Liver (tissue), 9 donors: ENCODE data around the gene KNDC1. TPM values are rescaled to one million over a fixed set of nuclear protein-coding genes. Genes with fewer than 3 reads are reported as not detected.

Experiments
- DNase-seq: peaks from one replicate; pipeline ENCODE4 v3.0.0-alpha.2; 2017; ENCODE audit warnings: low spot score
- H3K27ac ChIP-seq, 2 donors: one replicate each; pipeline ENCODE4 v1.7.0; 2013; ENCODE audit warnings: inconsistent platforms in 2 of 2, low read length in 2 of 2, control low read depth in 1 of 2, low read depth in 1 of 2, mild to moderate bottlenecking in 1 of 2
- H3K27me3 ChIP-seq, 4 donors: one replicate each; pipeline versions ENCODE4 v1.6.1 to v1.7.0; 2013; ENCODE audit warnings: low read length in 3 of 4, inconsistent platforms in 1 of 4, mild to moderate bottlenecking in 1 of 4, moderate library complexity in 1 of 4; ENCODE audit not compliant: control insufficient read depth in 4 of 4, insufficient read depth in 4 of 4
- H3K36me3 ChIP-seq, 4 donors: one replicate each; pipeline versions ENCODE4 v1.6.1 to v1.7.0; 2013; ENCODE audit warnings: low read length in 3 of 4, mild to moderate bottlenecking in 3 of 4, low read depth in 1 of 4, moderate library complexity in 1 of 4; ENCODE audit not compliant: control insufficient read depth in 4 of 4, insufficient read depth in 3 of 4
- H3K4me1 ChIP-seq, 4 donors: one replicate each; pipeline versions ENCODE4 v1.6.1 to v1.7.0; 2013; ENCODE audit warnings: low read length in 3 of 4, mild to moderate bottlenecking in 3 of 4, moderate library complexity in 1 of 4; ENCODE audit not compliant: control insufficient read depth in 4 of 4, insufficient read depth in 4 of 4
- H3K4me3 ChIP-seq, 3 donors: one replicate each; pipeline versions ENCODE4 v1.6.1 to v1.7.0; 2013; ENCODE audit warnings: low read length in 3 of 3, control low read depth in 1 of 3, low read depth in 1 of 3, mild to moderate bottlenecking in 1 of 3
- H3K9ac ChIP-seq, 2 donors: one replicate each; pipeline ENCODE4 v1.7.0; 2013; ENCODE audit warnings: low read length in 2 of 2, mild to moderate bottlenecking in 2 of 2, moderate library complexity in 2 of 2, control low read depth in 1 of 2, low read depth in 1 of 2
- H3K9me3 ChIP-seq, 4 donors: one replicate each; pipeline versions ENCODE4 v1.6.1 to v1.7.0; 2013; ENCODE audit warnings: low read length in 3 of 4; ENCODE audit not compliant: control insufficient read depth in 4 of 4
- EGR1 ChIP-seq, 2 donors: IDR thresholded peaks; 2 replicates each; pipeline ENCODE4 v1.6.1; 2016 to 2018; ENCODE audit warnings: antibody characterized with exemption in 2 of 2, low read depth in 2 of 2
- FOXA1 ChIP-seq: IDR thresholded peaks from 2 replicates; pipeline ENCODE4 v1.6.1; 2016; ENCODE audit warnings: antibody characterized with exemption
- FOXA2 ChIP-seq: IDR thresholded peaks from 2 replicates; pipeline ENCODE4 v1.6.1; 2016; ENCODE audit warnings: antibody characterized with exemption
- GABPA ChIP-seq, 2 donors: IDR thresholded peaks in 1 of 2; conservative IDR thresholded peaks in 1 of 2; 2 replicates each; pipeline ENCODE4 v1.6.1; 2016; ENCODE audit warnings: antibody characterized with exemption in 2 of 2, mild to moderate bottlenecking in 1 of 2, moderate library complexity in 1 of 2
- HNF4A ChIP-seq, 2 donors: conservative IDR thresholded peaks; 2 replicates each; pipeline ENCODE4 v1.6.1; 2016; ENCODE audit warnings: antibody characterized with exemption in 2 of 2, mild to moderate bottlenecking in 2 of 2
- HNF4G ChIP-seq: IDR thresholded peaks from 2 replicates; pipeline ENCODE4 v1.6.1; 2016; ENCODE audit warnings: antibody characterized with exemption
- JUND ChIP-seq, 2 donors: IDR thresholded peaks; 2 replicates each; pipeline ENCODE4 v1.6.1; 2016; ENCODE audit warnings: antibody characterized with exemption in 2 of 2
- NR2F2 ChIP-seq: IDR thresholded peaks from 2 replicates; pipeline ENCODE4 v1.6.1; 2016; ENCODE audit warnings: antibody characterized with exemption
- RAD21 ChIP-seq, 2 donors: IDR thresholded peaks; 2 replicates each; pipeline ENCODE4 v1.6.1; 2016; ENCODE audit warnings: antibody characterized with exemption in 2 of 2, mild to moderate bottlenecking in 2 of 2
- RXRA ChIP-seq, 2 donors: IDR thresholded peaks; 2 replicates each; pipeline ENCODE4 v1.6.1; 2017 to 2018; ENCODE audit warnings: antibody characterized with exemption in 2 of 2, mild to moderate bottlenecking in 1 of 2
- SP1 ChIP-seq: IDR thresholded peaks from 2 replicates; pipeline ENCODE4 v1.6.1; 2018; ENCODE audit warnings: antibody characterized with exemption, mild to moderate bottlenecking
- TAF1 ChIP-seq: conservative IDR thresholded peaks from 2 replicates; pipeline ENCODE4 v1.6.1; 2016; ENCODE audit warnings: antibody characterized with exemption, mild to moderate bottlenecking
- YY1 ChIP-seq: IDR thresholded peaks from 2 replicates; pipeline ENCODE4 v1.6.1; 2016; ENCODE audit warnings: antibody characterized with exemption, mild to moderate bottlenecking
- WGBS: extraction: QIAGEN DNeasy Blood & Tissue Kit; methylation state at CpG from one replicate; pipeline ENCODE4 v1.1.7; 2013; 5-methylcytosine and 5-hydroxymethylcytosine counted together
- polyA plus RNA-seq, 2 donors: library from polyadenylated mRNA; stranded (reverse) in 1 of 2; unstranded in 1 of 2; fragments of 200-250 nt in 1 of 2; fragments of >200 nt in 1 of 2; fragmentation: Nextera tagmentation in 1 of 2; extraction: Ambion mirVana in 1 of 2; gene quantifications; one replicate each; pipeline versions ENCODE4 v1.2.1 to v1.2.3, GENCODE V29; 2013 to 2015
- total RNA-seq, 2 donors: library from RNA; depleted of rRNA; stranded (reverse); fragments of >200 nt; gene quantifications; one replicate each; pipeline ENCODE4 v1.2.3, GENCODE V29; 2014
- TF ChIP-seq, protein P1 (sequence below): IDR thresholded peaks from 2 replicates; pipeline ENCODE4 v1.6.1; 2016; ENCODE audit warnings: antibody characterized with exemption
- TF ChIP-seq, protein P2 (sequence below): IDR thresholded peaks from 2 replicates; pipeline ENCODE4 v1.6.1; 2016; ENCODE audit warnings: antibody characterized with exemption
- TF ChIP-seq, protein P3 (sequence below): fragments of 150-350 bp; IDR thresholded peaks from 2 replicates; pipeline ENCODE4 v1.5.1; 2017; ENCODE audit warnings: improper control_type of control experiment, low read depth, low read length; ENCODE audit not compliant: missing input control
- TF ChIP-seq, protein P4 (sequence below): IDR thresholded peaks from 2 replicates; pipeline ENCODE4 v1.6.1; 2016; ENCODE audit warnings: antibody characterized with exemption
- TF ChIP-seq, protein P5 (sequence below): IDR thresholded peaks from 2 replicates; pipeline ENCODE4 v1.6.1; 2016; ENCODE audit warnings: antibody characterized with exemption, mild to moderate bottlenecking
- donor health status: healthy.
- donor health status: healthy.
- donor health status: healthy.
- donor health status: healthy.
- donor health status: healthy.

KNDC1 gene
- total and polyA plus RNA-seq, 4 donors, result 0.53 to 12.9 (median 4.3) TPM

DNA sequence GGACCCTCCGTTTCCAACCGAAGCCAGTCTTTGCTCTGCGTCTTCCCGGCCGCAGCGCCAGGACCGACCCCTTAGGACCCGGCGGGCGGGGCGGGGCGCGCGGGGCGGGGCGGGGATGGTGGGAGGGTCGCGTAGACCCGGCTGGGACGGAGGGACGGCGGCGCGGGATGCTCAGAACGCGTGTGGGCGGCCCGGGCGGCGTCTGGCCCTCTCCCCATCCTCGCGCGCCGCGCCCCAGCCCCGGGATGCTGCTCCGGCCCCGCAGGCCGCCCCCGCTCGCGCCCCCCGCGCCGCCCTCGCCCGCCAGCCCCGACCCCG, 70.0 kb downstream of the KNDC1 start, which contains the start of gene UTF1:
UTF1 (plus strand) TSS at position 174 of the 318 bp plus-strand sequence; CDS start at position 246, 72 bp downstream.
- DNase-seq, result no peak
- no peak within 1 kb of the TSS for H3K27ac ChIP-seq
- H3K9ac ChIP-seq, result no peak within 1 kb of the TSS
- H3K27me3 ChIP-seq, result peaks cover 3 to 21% (median 5%) of the 10 kb centered on the region in 4 donors
- H3K4me3 ChIP-seq, result peak within 1 kb of the TSS in 1 of 3 donors; percentile 17
- no peaks in the 10 kb centered on the region for H3K36me3 ChIP-seq
- 3% methylated on average over 49 of the region's 49 CpGs for WGBS
- no peaks in the 10 kb centered on the region for H3K9me3 ChIP-seq
- H3K4me1 ChIP-seq, result peaks cover 0 to 5% (median 2%) of the 10 kb centered on the region in 4 donors
- TF ChIP-seq, protein P1, sequence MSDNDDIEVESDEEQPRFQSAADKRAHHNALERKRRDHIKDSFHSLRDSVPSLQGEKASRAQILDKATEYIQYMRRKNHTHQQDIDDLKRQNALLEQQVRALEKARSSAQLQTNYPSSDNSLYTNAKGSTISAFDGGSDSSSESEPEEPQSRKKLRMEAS, result no peak
- TF ChIP-seq YY1 (no peak), RXRA (IDR thresholded peaks at IDR 0.05) (no peak), SP1 (no peak), FOXA1 (no peak), RAD21 (IDR thresholded peaks at IDR 0.05) (no peak), EGR1 (IDR thresholded peaks at IDR 0.05; ENCODE audit: low read depth in 2 of 2) (no peak), JUND (IDR thresholded peaks at IDR 0.05) (no peak), NR2F2 (no peak), TAF1 (no peak)
- TF ChIP-seq, protein P2, sequence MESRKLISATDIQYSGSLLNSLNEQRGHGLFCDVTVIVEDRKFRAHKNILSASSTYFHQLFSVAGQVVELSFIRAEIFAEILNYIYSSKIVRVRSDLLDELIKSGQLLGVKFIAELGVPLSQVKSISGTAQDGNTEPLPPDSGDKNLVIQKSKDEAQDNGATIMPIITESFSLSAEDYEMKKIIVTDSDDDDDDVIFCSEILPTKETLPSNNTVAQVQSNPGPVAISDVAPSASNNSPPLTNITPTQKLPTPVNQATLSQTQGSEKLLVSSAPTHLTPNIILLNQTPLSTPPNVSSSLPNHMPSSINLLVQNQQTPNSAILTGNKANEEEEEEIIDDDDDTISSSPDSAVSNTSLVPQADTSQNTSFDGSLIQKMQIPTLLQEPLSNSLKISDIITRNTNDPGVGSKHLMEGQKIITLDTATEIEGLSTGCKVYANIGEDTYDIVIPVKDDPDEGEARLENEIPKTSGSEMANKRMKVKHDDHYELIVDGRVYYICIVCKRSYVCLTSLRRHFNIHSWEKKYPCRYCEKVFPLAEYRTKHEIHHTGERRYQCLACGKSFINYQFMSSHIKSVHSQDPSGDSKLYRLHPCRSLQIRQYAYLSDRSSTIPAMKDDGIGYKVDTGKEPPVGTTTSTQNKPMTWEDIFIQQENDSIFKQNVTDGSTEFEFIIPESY, result no peak
- TF ChIP-seq, protein P3, sequence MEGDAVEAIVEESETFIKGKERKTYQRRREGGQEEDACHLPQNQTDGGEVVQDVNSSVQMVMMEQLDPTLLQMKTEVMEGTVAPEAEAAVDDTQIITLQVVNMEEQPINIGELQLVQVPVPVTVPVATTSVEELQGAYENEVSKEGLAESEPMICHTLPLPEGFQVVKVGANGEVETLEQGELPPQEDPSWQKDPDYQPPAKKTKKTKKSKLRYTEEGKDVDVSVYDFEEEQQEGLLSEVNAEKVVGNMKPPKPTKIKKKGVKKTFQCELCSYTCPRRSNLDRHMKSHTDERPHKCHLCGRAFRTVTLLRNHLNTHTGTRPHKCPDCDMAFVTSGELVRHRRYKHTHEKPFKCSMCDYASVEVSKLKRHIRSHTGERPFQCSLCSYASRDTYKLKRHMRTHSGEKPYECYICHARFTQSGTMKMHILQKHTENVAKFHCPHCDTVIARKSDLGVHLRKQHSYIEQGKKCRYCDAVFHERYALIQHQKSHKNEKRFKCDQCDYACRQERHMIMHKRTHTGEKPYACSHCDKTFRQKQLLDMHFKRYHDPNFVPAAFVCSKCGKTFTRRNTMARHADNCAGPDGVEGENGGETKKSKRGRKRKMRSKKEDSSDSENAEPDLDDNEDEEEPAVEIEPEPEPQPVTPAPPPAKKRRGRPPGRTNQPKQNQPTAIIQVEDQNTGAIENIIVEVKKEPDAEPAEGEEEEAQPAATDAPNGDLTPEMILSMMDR, result no peak
- TF ChIP-seq, protein P4, sequence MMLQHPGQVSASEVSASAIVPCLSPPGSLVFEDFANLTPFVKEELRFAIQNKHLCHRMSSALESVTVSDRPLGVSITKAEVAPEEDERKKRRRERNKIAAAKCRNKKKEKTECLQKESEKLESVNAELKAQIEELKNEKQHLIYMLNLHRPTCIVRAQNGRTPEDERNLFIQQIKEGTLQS, result no peak
- TF ChIP-seq, protein P5, sequence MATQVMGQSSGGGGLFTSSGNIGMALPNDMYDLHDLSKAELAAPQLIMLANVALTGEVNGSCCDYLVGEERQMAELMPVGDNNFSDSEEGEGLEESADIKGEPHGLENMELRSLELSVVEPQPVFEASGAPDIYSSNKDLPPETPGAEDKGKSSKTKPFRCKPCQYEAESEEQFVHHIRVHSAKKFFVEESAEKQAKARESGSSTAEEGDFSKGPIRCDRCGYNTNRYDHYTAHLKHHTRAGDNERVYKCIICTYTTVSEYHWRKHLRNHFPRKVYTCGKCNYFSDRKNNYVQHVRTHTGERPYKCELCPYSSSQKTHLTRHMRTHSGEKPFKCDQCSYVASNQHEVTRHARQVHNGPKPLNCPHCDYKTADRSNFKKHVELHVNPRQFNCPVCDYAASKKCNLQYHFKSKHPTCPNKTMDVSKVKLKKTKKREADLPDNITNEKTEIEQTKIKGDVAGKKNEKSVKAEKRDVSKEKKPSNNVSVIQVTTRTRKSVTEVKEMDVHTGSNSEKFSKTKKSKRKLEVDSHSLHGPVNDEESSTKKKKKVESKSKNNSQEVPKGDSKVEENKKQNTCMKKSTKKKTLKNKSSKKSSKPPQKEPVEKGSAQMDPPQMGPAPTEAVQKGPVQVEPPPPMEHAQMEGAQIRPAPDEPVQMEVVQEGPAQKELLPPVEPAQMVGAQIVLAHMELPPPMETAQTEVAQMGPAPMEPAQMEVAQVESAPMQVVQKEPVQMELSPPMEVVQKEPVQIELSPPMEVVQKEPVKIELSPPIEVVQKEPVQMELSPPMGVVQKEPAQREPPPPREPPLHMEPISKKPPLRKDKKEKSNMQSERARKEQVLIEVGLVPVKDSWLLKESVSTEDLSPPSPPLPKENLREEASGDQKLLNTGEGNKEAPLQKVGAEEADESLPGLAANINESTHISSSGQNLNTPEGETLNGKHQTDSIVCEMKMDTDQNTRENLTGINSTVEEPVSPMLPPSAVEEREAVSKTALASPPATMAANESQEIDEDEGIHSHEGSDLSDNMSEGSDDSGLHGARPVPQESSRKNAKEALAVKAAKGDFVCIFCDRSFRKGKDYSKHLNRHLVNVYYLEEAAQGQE, result no peak

DNA sequence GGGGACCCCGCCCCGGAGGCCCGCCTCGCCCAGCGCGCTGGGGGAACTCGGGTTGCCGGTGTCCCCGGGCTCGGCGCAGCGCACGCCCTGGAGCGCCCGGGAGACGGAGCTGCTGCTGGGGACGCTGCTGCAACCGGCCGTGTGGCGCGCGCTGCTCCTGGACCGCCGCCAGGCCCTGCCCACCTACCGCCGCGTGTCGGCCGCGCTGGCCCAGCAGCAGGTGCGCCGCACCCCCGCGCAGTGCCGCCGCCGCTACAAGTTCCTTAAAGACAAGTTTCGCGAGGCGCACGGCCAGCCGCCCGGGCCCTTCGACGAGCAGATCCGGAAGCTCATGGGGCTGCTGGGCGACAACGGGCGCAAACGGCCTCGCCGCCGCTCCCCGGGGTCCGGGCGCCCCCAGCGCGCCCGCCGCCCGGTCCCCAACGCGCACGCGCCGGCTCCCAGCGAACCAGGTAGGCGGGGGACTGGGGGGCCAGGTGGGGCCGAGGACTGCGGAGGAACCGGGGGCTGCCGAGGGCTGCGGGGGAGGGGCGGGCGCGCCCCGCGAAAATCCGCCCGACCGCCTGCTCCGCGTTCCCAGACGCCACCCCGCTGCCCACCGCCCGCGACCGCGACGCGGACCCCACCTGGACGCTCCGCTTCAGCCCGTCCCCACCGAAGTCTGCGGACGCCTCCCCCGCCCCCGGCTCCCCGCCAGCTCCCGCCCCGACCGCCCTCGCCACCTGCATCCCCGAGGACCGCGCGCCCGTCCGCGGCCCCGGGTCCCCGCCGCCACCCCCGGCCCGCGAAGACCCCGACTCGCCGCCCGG, 70.6 kb downstream of the KNDC1 start:
- no peak for DNase-seq
- peak overlapping the region in 1 of 3 donors; percentile 17 for H3K4me3 ChIP-seq
- 5% methylated on average over 122 of the region's 122 CpGs for WGBS
- no peak overlapping the region for H3K27ac ChIP-seq
- no peaks in the 10 kb centered on the region for H3K9me3 ChIP-seq
- no peaks in the 10 kb centered on the region for H3K36me3 ChIP-seq
- peaks cover 0 to 5% (median 2%) of the 10 kb centered on the region in 4 donors for H3K4me1 ChIP-seq
- H3K9ac ChIP-seq, result no peak overlapping the region
- peaks cover 3 to 21% (median 5%) of the 10 kb centered on the region in 4 donors for H3K27me3 ChIP-seq
- TF ChIP-seq RAD21 (IDR thresholded peaks at IDR 0.05) (no peak), TAF1 (no peak), RXRA (IDR thresholded peaks at IDR 0.05) (no peak), GABPA (IDR thresholded peaks at IDR 0.05 in 1 of 2, conservative IDR thresholded peaks at IDR 0.05 in 1 of 2) (no peak), HNF4G (no peak), HNF4A (conservative IDR thresholded peaks at IDR 0.05) (no peak), FOXA1 (no peak), JUND (IDR thresholded peaks at IDR 0.05) (no peak), FOXA2 (no peak), YY1 (no peak), SP1 (no peak), EGR1 (IDR thresholded peaks at IDR 0.05; ENCODE audit: low read depth in 2 of 2) (no peak)
- TF ChIP-seq, protein P2, result no peak
- TF ChIP-seq, protein P4, result no peak
- TF ChIP-seq, protein P1, result no peak
